Stomach (tissue), 9 donors: Measurements from ENCODE around the gene PRMT7. TPM values are rescaled to one million over a fixed set of nuclear protein-coding genes. Genes with fewer than 3 reads are reported as not detected.

Source experiments
- DNase-seq, 2 donors: peaks; one replicate each; pipeline versions ENCODE4 v3.0.0 to v3.0.0-alpha.2; 2013 to 2019
- H3K27ac ChIP-seq, 5 donors: fragments of 200-600 bp in 4 of 5; sonication (generic) in 4 of 5; one replicate each; pipeline ENCODE4 v1.5.1; 2013 to 2019; ENCODE audit warnings: mild to moderate bottlenecking in 1 of 5, moderate library complexity in 1 of 5
- H3K27me3 ChIP-seq, 3 donors: fragments of 200-600 bp; sonication (generic); one replicate each; pipeline ENCODE4 v1.5.1; 2017 to 2019; ENCODE audit warnings: mixed run types in 1 of 3
- H3K36me3 ChIP-seq, 4 donors: fragments of 200-600 bp; sonication (generic); 1 replicate in 3 of 4; 2 replicates in 1 of 4; pipeline ENCODE4 v1.5.1; 2016 to 2019
- H3K4me1 ChIP-seq, 4 donors: fragments of 200-600 bp; sonication (generic); one replicate each; pipeline ENCODE4 v1.5.1; 2016 to 2019
- H3K4me3 ChIP-seq, 4 donors: fragments of 200-600 bp; sonication (generic) in 3 of 4; one replicate each; pipeline ENCODE4 v1.5.1; 2016 to 2019; ENCODE audit warnings: mild to moderate bottlenecking in 1 of 4
- H3K9me3 ChIP-seq, 4 donors: fragments of 200-600 bp; sonication (generic); one replicate each; pipeline ENCODE4 v1.5.1; 2016 to 2019
- CTCF ChIP-seq, 7 experiments: fragments of 450-650 bp in 4 of 7; fragments of 200-600 bp in 3 of 7; sonication (generic) in 3 of 7; IDR thresholded peaks; one replicate each; pipeline ENCODE4 v1.5.1; 2016 to 2019; ENCODE audit warnings: antibody characterized with exemption in 7 of 7, control low read depth in 2 of 7, mild to moderate bottlenecking in 1 of 7
- EP300 ChIP-seq: sonication (generic); formaldehyde crosslinking; IDR thresholded peaks from one replicate; pipeline ENCODE4 v1.6.1; 2017; ENCODE audit warnings: antibody characterized with exemption
- POLR2A ChIP-seq, 4 donors: fragments of 450-650 bp; IDR thresholded peaks; one replicate each; pipeline ENCODE4 v1.6.1; 2016; ENCODE audit warnings: antibody characterized with exemption in 4 of 4, control low read depth in 2 of 4, mild to moderate bottlenecking in 1 of 4, moderate library complexity in 1 of 4
- POLR2AphosphoS5 ChIP-seq, 3 donors: sonication (generic); formaldehyde crosslinking; IDR thresholded peaks; one replicate each; pipeline ENCODE4 v1.6.1; 2016; ENCODE audit warnings: antibody characterized with exemption in 3 of 3
- WGBS, 5 donors: extraction: QIAGEN DNeasy Blood & Tissue Kit in 3 of 5; methylation state at CpG; one replicate each; pipeline versions ENCODE4 v1.1.5 to v1.1.7; 2013 to 2018; 5-methylcytosine and 5-hydroxymethylcytosine counted together
- intact Hi-C: fragments of 100-400 bp; cut with DNase I; formaldehyde crosslinking; loops from one replicate; pipeline ENCODE4 v1.15.1; 2023; ENCODE audit warnings: low total_unique reads
- polyA plus RNA-seq, 3 donors: library from polyadenylated mRNA; stranded (reverse); fragments of 200-250 nt; gene quantifications; one replicate each; pipeline ENCODE4 v1.2.3, GENCODE V29; 2013
- total RNA-seq, 5 donors: library from RNA; depleted of rRNA; stranded (reverse); fragments of >200 nt; gene quantifications; one replicate each; pipeline versions ENCODE4 v1.1.0 to v1.2.3, GENCODE V29; 2014 to 2016
- donor health status: healthy with polysubstance abuse.
- donor health status: Bipolar disorder and iron deficiency.
- donor health status: healthy.

PRMT7 gene
- total and polyA plus RNA-seq, 8 donors, result 22.4 to 88.8 (median 37.2) TPM

GRCh38 chr16:68331879-68332410 is 21.1 kb downstream of the PRMT7 start:
- DNase-seq, result no peak
- Histone ChIP-seq H3K4me1 (peaks cover 4 to 45% (median 20%) of the 10 kb centered on the region in 4 donors), H3K36me3 (peaks cover 0 to 54% (median 31%) of the 10 kb centered on the region in 4 donors), H3K27me3 (no peaks in the 10 kb centered on the region), H3K4me3 (no peak overlapping the region), H3K27ac (peak overlapping the region in 3 of 5 donors; percentile 8 to 62 (median 57)), H3K9me3 (no peaks in the 10 kb centered on the region)
- intact Hi-C loops, result no loop called here
- TF ChIP-seq POLR2AphosphoS5 (IDR thresholded peaks at IDR 0.05), result no peak
- no peak for TF ChIP-seq CTCF (IDR thresholded peaks at IDR 0.05)
- TF ChIP-seq EP300, result no peak
- no peak for TF ChIP-seq POLR2A (IDR thresholded peaks at IDR 0.05)
- 33 to 58% (median 49%) methylated on average over 4 of the region's 4 CpGs for WGBS, 5 donors

GRCh38 chr16:68332411-68333121 is 21.7 kb downstream of the PRMT7 start:
- Histone ChIP-seq H3K27me3 (no peaks in the 10 kb centered on the region), H3K4me1 (peaks cover 4 to 38% (median 20%) of the 10 kb centered on the region in 4 donors), H3K9me3 (no peaks in the 10 kb centered on the region), H3K36me3 (peaks cover 4 to 60% (median 35%) of the 10 kb centered on the region in 4 donors), H3K27ac (peak overlapping the region in 3 of 5 donors; percentile 8 to 62 (median 57)), H3K4me3 (no peak overlapping the region)
- intact Hi-C loops, result no loop called here
- DNase-seq, result peak in 1 of 2 donors; percentile 69
- WGBS, 5 donors, result 50 to 63% (median 60%) methylated on average over 7 of the region's 7 CpGs
- TF ChIP-seq POLR2A (IDR thresholded peaks at IDR 0.05) (no peak), CTCF (IDR thresholded peaks at IDR 0.05) (no peak), EP300 (no peak), POLR2AphosphoS5 (IDR thresholded peaks at IDR 0.05) (no peak)

GRCh38 chr16:68335175-68335574 is 24.4 kb downstream of the PRMT7 start:
- no peak for DNase-seq
- Histone ChIP-seq H3K36me3 (peaks cover 31 to 81% (median 57%) of the 10 kb centered on the region in 4 donors), H3K4me1 (peaks cover 0 to 18% (median 7%) of the 10 kb centered on the region in 4 donors), H3K27me3 (no peaks in the 10 kb centered on the region), H3K4me3 (no peak overlapping the region), H3K9me3 (no peaks in the 10 kb centered on the region), H3K27ac (no peak overlapping the region)
- no peak for TF ChIP-seq CTCF (IDR thresholded peaks at IDR 0.05)
- no peak for TF ChIP-seq EP300
- no peak for TF ChIP-seq POLR2A (IDR thresholded peaks at IDR 0.05)
- TF ChIP-seq POLR2AphosphoS5 (IDR thresholded peaks at IDR 0.05), result no peak
- intact Hi-C loops, result no loop called here
- WGBS, 5 donors, result 90 to 95% (median 93%) methylated on average over 5 of the region's 5 CpGs

DNA sequence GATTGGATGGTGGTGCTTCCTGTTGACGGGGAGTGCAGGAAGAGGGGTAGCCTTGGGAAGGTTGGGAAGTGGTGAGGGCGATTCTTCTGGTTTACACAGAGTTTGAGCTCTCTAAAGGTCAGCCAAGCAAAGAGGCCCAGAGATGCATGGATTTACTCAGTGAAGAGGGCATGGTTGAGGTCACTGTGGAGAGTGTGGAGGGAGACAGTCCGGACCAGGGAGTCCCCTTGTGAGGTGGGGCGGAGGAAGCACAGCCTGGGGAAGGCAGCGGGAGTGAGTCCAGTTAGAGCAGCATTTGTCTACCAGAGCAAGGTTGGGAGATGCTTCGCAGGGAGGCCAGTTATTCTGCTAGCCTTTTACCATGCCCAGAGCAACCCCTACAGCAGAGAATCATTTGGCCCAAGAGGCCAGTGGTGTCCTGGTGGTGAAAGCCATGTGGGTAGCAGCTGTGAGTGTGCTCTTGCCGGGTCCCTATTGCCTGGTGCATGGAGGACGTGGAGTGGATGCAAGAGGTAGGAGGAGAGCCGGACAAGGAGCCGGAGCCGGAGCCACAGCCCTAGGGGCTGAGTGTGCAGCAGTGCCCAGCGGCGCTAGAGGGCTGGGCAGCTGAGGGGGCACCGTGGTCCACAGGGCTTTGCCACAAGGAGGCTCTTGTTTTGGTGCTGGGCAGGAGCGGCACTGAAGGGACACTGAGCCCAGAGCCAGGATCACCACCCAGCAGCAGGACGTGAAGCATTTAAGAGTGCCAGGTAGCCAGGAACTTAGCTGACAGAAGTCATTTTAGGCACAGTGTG is 27.7 kb downstream of the PRMT7 start:
- WGBS, 5 donors, result 91 to 98% (median 97%) methylated on average over 16 of the region's 16 CpGs
- intact Hi-C loops, result no loop called here
- no peaks in the 10 kb centered on the region for H3K27me3 ChIP-seq
- H3K36me3 ChIP-seq, result peaks cover 49 to 95% (median 77%) of the 10 kb centered on the region in 4 donors
- DNase-seq, result no peak
- TF ChIP-seq POLR2A (IDR thresholded peaks at IDR 0.05), result no peak
- TF ChIP-seq EP300, result no peak
- no peak for TF ChIP-seq POLR2AphosphoS5 (IDR thresholded peaks at IDR 0.05)
- TF ChIP-seq CTCF (IDR thresholded peaks at IDR 0.05), result no peak
- no peaks in the 10 kb centered on the region for H3K9me3 ChIP-seq
- no peak overlapping the region for H3K27ac ChIP-seq
- peaks cover 0 to under 1% (median 0%) of the 10 kb centered on the region in 4 donors for H3K4me1 ChIP-seq
- no peak overlapping the region for H3K4me3 ChIP-seq
